Femur (tissue), 1 donor: ENCODE measurements around the gene LONP2.
"Not testable (repeated sequence)": the region's sequence is repeated elsewhere in the genome, so short reads cannot be mapped to it uniquely, and the experiment has no call there.

Experiments used
- DNase-seq: peaks from one replicate; pipeline ENCODE4 v3.0.0-alpha.2; 2017

Gene LONP2

DNA sequence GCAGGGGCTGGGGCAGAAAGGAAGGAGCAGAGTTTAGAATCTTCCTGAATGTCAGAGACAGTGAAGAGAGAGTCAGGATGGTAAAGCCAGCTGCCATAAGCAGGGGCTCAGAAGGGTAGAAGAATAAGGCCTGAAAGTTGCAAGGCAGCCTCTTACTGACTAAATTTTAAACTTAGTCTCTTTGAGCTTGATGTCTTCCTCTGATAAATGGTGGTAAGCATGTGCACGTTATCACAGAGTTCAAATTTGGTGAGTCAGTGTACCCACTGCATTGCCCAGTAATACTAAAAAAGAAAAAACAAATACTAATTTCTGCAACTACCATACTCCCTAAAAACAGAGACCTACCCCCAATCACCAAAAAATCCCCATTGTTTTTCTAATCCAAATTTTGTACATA, 96.0 kb downstream of the LONP2 start:
- DNase-seq = no peak

DNA sequence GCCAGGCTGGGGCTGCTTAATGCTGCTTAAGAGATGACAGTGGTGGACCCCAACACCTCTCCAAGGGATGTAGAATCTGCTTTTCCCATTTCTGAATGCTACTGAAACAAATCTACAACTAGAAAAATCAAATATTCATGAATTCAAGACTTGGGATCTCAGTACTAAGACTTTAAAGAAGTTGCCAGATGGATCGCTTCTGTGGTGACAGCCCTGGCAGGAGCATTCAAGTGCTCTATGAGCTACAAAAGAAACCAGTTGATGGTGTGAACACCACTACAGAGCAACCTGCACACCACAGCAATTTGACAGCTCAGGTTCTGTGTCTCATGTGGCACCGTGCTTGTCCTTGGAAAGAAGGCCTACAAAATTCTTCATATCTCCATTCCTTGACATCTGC, 98.5 kb downstream of the LONP2 start:
- no peak for DNase-seq

- DNase-seq = no peak
Observed at GRCh38 chr16:48347191-48347865, 103.2 kb downstream of the LONP2 start.

- no peak for DNase-seq
Observed at GRCh38 chr16:48347980-48348379, 103.9 kb downstream of the LONP2 start.

- no peak for DNase-seq
Observed at GRCh38 chr16:48350736-48351135, 106.6 kb downstream of the LONP2 start.

DNA sequence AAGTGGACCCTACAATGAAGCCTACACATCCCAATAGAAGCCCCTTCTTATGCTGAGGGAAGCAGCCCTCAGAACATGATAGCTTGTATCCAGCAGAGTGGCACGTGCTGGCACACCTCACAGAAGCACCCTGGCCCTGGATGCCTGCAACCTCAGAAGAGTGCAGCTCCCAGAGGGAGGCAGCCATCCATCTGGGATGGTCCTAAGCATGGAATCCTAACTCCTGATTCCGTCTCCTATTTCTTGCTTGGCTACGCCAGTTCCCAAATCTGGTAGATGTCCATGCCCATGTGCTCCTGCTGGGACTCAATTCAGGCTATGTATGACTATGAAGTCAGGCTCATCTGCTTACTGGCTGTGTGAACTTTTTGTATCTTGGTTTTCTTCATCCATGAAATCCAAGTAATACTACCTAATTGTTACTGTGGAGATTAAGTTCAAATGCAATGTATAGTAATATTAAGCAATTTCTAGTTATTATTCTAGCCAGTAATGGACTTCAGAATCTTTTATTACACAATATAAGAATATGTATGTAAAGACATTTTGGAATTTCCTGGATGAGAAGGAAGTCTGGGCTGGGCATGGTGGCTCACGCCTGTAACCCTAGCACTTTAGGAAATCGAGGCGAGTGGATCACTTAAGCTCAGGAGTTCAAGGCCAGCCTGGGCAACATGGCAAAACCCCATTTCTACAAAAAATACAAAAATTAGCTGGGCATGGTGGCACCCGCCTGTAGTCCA, 108.7 kb downstream of the LONP2 start:
- DNase-seq = no peak

GRCh38 chr16:48353565-48354163, 109.6 kb downstream of the LONP2 start:
- DNase-seq = peak; percentile 61

DNA sequence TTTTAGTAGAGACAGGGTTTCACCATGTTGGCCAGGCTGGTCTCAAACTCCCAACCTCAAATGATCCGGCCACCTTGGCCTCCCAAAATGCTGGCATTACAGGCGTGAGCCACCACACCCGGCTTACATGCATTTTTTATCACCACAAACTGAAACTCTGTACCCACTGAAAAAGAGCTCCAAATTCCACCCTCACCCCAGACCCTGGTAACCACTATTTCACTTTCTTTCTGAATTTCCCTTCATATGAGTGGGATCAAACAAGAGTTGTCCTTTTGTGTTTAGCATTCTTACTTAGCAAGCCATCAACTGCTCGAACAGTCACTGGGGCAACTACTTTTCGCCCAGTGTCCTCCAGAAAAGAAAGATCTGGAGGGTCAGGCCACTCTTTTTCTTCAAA, 110.3 kb downstream of the LONP2 start:
- not testable (repeated sequence) for DNase-seq

DNA sequence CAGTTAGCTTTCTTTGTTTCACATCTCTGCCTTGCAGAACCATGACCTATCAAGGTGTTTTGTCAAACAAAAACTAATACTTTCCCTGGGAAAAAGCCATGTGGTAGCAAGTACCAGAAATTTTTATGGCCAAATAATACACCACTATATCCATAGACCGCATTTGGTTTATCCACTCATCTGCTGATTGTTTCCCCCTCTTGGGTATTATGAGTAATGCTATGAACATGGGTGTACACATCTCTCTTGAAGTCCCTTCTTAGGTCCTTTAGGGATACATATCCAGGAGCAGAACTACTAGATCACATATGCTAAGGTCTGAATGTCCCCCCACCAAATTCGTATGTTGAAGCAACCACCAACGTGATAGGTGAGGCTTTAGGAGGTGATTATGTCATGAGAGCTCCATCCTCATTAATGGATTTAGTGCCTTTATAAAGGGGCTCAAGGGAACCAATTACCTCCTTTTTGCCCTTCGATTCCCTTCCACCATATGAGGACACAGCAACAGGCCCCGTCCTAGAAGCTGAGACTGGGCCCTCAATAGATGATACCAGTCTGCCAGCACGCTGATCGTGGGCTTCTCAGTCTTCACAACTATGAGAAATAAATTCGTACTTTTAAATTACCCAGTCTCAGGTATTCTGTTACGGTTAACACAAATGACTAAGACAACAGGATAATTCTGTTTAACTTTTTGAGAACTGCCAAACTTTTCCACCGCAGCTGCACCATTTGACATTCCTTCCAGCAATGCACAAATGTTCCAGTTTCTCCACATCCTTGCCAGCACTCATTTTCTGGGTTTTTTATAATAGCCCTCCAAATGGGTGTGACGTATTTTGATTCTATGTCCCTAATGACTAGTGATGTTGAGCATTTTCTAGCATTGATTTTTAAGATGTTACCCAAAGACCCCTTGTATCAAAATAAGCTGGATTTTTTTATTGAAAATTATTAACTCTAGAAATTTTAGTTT, 111.1 kb downstream of the LONP2 start:
- peak; percentile 38 for DNase-seq

DNA sequence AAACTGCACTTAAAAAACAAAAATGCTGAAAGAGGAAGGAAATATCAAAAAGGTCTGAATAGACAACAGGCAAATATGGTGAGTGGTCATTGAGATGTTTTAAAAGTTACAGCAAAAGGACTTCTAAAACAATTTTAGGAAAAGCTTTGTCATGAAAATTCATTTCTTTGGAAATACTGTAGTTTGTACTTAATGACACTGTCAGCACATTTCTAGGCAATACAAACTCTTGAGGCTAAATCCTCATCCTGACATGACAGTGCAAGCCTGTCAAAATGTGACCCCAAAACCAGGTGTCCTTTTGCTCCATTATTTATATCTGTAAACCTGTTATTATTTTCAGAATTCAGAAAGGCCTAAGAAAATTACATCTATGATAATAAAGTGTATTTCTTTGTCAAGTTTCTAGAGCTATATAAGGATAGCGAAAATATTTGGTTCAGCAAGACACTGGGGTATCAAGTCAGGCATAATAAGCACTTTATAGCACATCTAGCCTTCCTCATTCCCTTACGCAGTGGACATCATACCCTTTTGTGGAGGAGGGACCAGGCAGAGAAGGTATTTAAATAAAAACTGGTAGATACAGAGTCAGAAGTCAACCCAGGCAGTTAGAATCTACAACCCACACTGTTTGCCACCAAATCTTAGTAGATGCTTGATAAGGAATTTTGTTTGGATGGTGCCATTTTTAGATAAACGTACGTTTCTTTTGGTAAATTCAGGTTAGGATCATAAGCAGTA, 112.7 kb downstream of the LONP2 start:
- DNase-seq = no peak

DNA sequence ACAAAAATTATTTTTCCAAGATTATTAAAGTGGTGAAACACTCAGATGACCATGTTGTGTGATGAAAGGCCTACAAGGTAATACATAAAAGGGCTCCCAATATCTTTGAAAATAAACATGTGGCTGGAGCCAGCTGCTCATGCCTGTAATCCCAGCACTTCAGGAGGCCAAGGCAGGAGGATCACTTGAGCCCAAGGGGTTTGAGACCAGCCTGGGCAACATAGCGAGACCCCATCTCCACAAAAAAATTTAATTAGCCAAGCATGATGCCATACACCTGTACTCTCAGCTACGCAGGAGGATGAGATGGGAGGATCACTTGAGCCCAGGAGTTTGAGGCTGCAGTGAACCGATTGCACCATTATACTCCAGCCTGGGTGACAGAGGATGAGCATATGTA, 114.3 kb downstream of the LONP2 start:
- no peak for DNase-seq

GRCh38 chr16:48359983-48360382, 115.9 kb downstream of the LONP2 start:
- no peak for DNase-seq

DNA sequence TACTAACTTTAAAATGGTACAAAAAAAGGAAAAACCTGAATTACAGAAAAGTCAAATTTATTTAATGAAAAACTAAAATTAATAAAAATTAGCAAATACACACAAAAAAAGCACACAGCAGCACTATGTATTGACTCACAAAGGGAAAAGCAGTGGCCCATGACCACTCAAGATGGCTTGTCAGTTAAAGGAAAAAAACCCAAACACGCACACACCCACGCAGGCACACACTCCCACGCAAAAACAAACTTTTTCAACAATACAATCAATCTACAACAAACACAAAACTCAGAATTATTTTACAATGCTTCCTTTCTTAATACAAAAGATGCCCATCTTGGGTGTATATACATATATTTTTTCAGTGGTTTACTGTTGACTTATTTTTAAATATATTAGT, 116.9 kb downstream of the LONP2 start:
- no peak for DNase-seq

- no peak for DNase-seq
Observed at GRCh38 chr16:48361540-48362144, 117.5 kb downstream of the LONP2 start.

GRCh38 chr16:48365025-48365600, 121.0 kb downstream of the LONP2 start:
- DNase-seq = no peak

- DNase-seq = peak; percentile 93
Observed at GRCh38 chr16:48365601-48366164, 121.6 kb downstream of the LONP2 start.

DNA sequence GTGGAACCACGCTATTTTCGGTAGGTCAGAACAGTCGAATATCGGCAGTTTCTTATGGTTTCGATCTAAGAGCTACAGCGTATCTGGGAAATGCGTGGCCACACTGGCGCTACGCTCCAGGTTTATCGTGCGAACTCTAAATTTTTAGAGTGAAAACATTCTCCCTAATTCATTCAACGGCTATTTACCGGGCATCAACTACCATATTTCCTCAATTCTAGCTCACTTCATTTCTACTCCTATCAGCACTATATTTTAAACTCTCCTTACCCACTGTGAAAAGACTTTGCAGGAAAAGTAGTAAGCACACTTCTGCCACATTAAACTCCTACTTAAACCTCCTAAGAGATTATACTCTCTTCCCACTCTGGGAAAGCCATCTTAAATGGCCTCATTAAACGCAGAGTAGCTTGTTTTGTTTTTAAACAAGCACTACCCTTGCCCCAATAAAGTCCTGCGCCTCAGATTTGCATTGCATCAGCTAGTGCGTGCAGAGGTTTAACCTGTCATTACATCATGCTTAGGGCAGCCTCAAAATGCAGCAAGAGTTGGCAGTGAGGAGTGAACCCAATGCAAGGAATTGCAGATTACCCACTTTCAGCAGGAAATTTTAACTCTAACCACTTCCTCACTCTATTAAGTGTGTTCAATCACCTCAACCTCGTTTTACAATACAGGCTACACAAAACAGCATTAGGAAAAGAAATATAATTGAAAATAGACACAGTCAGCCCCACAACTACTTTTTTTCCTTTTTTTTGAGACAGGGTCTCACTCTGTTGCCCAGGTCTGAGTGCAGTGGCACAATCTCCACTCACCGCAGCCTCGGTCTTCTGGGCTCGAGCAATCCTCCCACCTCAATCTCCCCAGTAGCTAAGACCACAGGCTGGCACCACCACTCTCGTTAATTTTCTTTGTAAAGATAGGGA, 122.3 kb downstream of the LONP2 start:
- peak; percentile 59 for DNase-seq

- no peak for DNase-seq
Observed at GRCh38 chr16:48367441-48368049, 123.4 kb downstream of the LONP2 start.

DNA sequence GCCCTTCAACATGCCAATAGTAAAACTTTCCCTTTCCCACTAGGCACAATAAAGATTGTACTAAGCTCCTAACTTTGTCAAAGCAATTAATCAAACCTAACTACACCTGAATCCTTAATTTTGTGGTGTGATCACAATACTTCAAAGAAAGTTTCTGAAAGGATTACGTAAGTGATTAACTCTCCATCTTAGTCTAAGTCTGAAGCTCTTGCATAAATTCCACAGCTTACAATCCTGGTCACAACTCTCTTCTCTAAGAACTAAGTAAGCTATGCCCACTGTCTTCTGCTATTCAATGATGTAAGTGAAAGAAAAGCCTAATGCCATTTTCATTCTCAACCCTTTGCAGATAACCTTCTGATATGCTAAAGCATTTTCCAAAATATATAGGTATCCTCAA, 125.7 kb downstream of the LONP2 start:
- DNase-seq = no peak
